Pancreas (tissue), 10 donors: ENCODE measurements around the gene PRDM13. TPM values are rescaled to one million over a fixed set of nuclear protein-coding genes. Genes with fewer than 3 reads are reported as not detected.
"Not testable (repeated sequence)": the region's sequence is repeated elsewhere in the genome, so short reads cannot be mapped to it uniquely, and the experiment has no call there.

Source experiments
- ATAC-seq, 4 donors: fragments of 200-7000 bp; cut with Tn5 transposase; one replicate each; pipeline versions ENCODE4 v1.8.0 to v1.9.1; 2020; ENCODE audit warnings: mild to moderate bottlenecking in 4 of 4, moderate library complexity in 4 of 4
- DNase-seq, 6 donors: peaks; one replicate each; pipeline ENCODE4 v3.0.0-alpha.2; 2020
- FAIRE-seq: peaks from 2 replicates; lab custom pipeline; 2012; peaks lifted over from hg19 to GRCh38; lab: Jason Lieb, UNC
- H3K27ac ChIP-seq, 4 donors: fragments of 200-600 bp; sonication (generic); 1 replicate in 3 of 4; 2 replicates in 1 of 4; pipeline versions ENCODE4 v1.5.0 to v1.8.0; 2020
- H3K27me3 ChIP-seq, 4 donors: fragments of 200-600 bp; one replicate each; pipeline ENCODE4 v1.8.0; 2021
- H3K36me3 ChIP-seq, 3 donors: fragments of 200-600 bp; sonication (generic) in 1 of 3; one replicate each; pipeline versions ENCODE4 v1.5.0 to v1.8.0; 2020 to 2021
- H3K4me1 ChIP-seq, 3 donors: fragments of 200-600 bp; one replicate each; pipeline ENCODE4 v1.8.0; 2021
- H3K4me3 ChIP-seq, 4 donors: fragments of 200-600 bp; sonication (generic) in 2 of 4; one replicate each; pipeline versions ENCODE4 v1.5.0 to v1.8.0; 2020 to 2021
- H3K9me3 ChIP-seq, 4 donors: fragments of 200-600 bp; one replicate each; pipeline ENCODE4 v1.8.0; 2021
- CTCF ChIP-seq, 4 donors: fragments of 200-600 bp; sonication (generic) in 3 of 4; IDR thresholded peaks; one replicate each; pipeline versions ENCODE4 v1.5.0 to v1.8.0; 2021; ENCODE audit warnings: antibody characterized with exemption in 4 of 4
- WGBS, 2 donors: extraction: QIAGEN DNeasy Blood & Tissue Kit; methylation state at CpG; one replicate each; pipeline ENCODE4 v1.1.7; 2013; 5-methylcytosine and 5-hydroxymethylcytosine counted together
- intact Hi-C, 3 donors: fragments of 100-400 bp; cut with DNase I; formaldehyde crosslinking; loops; one replicate each; pipeline versions ENCODE4 v1.11.1 to v1.14.2; 2022
- polyA plus RNA-seq, 2 donors: library from polyadenylated mRNA; stranded (reverse); fragments of 200-250 nt; gene quantifications; one replicate each; pipeline ENCODE4 v1.2.3, GENCODE V29; 2013
- total RNA-seq, 6 donors: library from RNA; stranded (reverse); fragmentation: NEBNext Ultra II Directional in 4 of 6; extraction: Animal tissue kit (Norgen Biotek cat#: 25700) in 4 of 6; gene quantifications; one replicate each; pipeline versions ENCODE4 v1.2.1 to v1.2.4, GENCODE V29; 2021 to 2023
- donor health status: healthy with polysubstance abuse.
- donor health status: DM: no; HTN: no; CAD: no; lungs with moderate emphysema.
- donor health status: DM: no; HTN: no; CAD: no.
- donor health status: control.
- donor health status: control.
- donor health status: Bipolar disorder and iron deficiency.
- donor health status: DM: yes; HTN: yes; CAD: no.
- donor health status: DM: no; HTN: no; CAD: no.
- donor health status: DM: no; HTN: no; CAD: no.
- donor health status: DM: yes; HTN: yes; CAD: no.

PRDM13 gene
- total and polyA plus RNA-seq, 8 donors, result 0.03 TPM; not detected in 7

GRCh38 chr6:99619409-99619762, 12.8 kb downstream of the PRDM13 start:
- Histone ChIP-seq H3K9me3 (no peaks in the 10 kb centered on the region), H3K36me3 (no peaks in the 10 kb centered on the region), H3K4me3 (no peak overlapping the region), H3K27me3 (peaks cover 7 to 55% (median 27%) of the 10 kb centered on the region in 4 donors), H3K27ac (no peak overlapping the region), H3K4me1 (peaks cover 0 to 2% (median under 1%) of the 10 kb centered on the region in 3 donors)
- FAIRE-seq (no peak), ATAC-seq (no peak), DNase-seq (no peak)
- TF ChIP-seq CTCF (IDR thresholded peaks at IDR 0.05), result no peak
- intact Hi-C loops, result no loop called here
- WGBS, 2 donors, result 17 to 21% methylated on average over 5 of the region's 5 CpGs

- DNase-seq, H3K9me3 ChIP-seq, FAIRE-seq, H3K36me3 ChIP-seq, ATAC-seq, H3K27ac ChIP-seq, H3K4me3 ChIP-seq, H3K4me1 ChIP-seq, intact Hi-C loops: not testable (repeated sequence)
- WGBS, 2 donors, result 88 to 98% methylated on average over 2 of the region's 2 CpGs
- peaks cover 4 to 29% (median 17%) of the 10 kb centered on the region in 4 donors for H3K27me3 ChIP-seq
Observed at GRCh38 chr6:99622044-99622443, 15.4 kb downstream of the PRDM13 start.

GRCh38 chr6:99629293-99629692, 22.7 kb downstream of the PRDM13 start:
- Histone ChIP-seq H3K4me1 (no peaks in the 10 kb centered on the region), H3K9me3 (no peaks in the 10 kb centered on the region), H3K27ac (no peak overlapping the region), H3K36me3 (no peaks in the 10 kb centered on the region), H3K27me3 (peaks cover 0 to 6% (median 0%) of the 10 kb centered on the region in 4 donors), H3K4me3 (no peak overlapping the region)
- 78 to 80% methylated on average over 3 of the region's 3 CpGs for WGBS, 2 donors
- no peak for TF ChIP-seq CTCF (IDR thresholded peaks at IDR 0.05)
- no peak for FAIRE-seq
- DNase-seq, result no peak
- intact Hi-C loops, result no loop called here
- no peak for ATAC-seq

GRCh38 chr6:99637629-99638028, 31.0 kb downstream of the PRDM13 start:
- ATAC-seq (no peak), DNase-seq (no peak), FAIRE-seq (no peak)
- H3K27ac ChIP-seq, result no peak overlapping the region
- 22 to 48% methylated on average over 1 of the region's 1 CpG for WGBS, 2 donors
- TF ChIP-seq CTCF (IDR thresholded peaks at IDR 0.05), result no peak
- intact Hi-C loops, result no loop called here
- no peak overlapping the region for H3K4me3 ChIP-seq
- H3K36me3 ChIP-seq, result no peaks in the 10 kb centered on the region
- peaks cover 0 to 6% (median 0%) of the 10 kb centered on the region in 4 donors for H3K27me3 ChIP-seq
- no peaks in the 10 kb centered on the region for H3K4me1 ChIP-seq
- no peaks in the 10 kb centered on the region for H3K9me3 ChIP-seq

- H3K36me3 ChIP-seq, H3K9me3 ChIP-seq, H3K4me3 ChIP-seq, ATAC-seq, FAIRE-seq, H3K27me3 ChIP-seq, intact Hi-C loops, H3K4me1 ChIP-seq, H3K27ac ChIP-seq, DNase-seq: not testable (repeated sequence)
- WGBS, 2 donors, result 79 to 85% methylated on average over 1 of the region's 1 CpG
Observed at GRCh38 chr6:99638358-99638757, 31.7 kb downstream of the PRDM13 start.

- TF ChIP-seq CTCF (IDR thresholded peaks at IDR 0.05), result no peak
- H3K4me3 ChIP-seq, result no peak overlapping the region
- WGBS, 2 donors, result 25 to 33% methylated on average over 2 of the region's 2 CpGs
Observed at GRCh38 chr6:99641270-99641669, 34.6 kb downstream of the PRDM13 start.

More at GRCh38 chr6:99641270-99641669, 34.6 kb downstream of the PRDM13 start:
- FAIRE-seq, result no peak
- Histone ChIP-seq H3K9me3 (no peaks in the 10 kb centered on the region), H3K27me3 (no peaks in the 10 kb centered on the region), H3K4me1 (no peaks in the 10 kb centered on the region), H3K27ac (no peak overlapping the region), H3K36me3 (no peaks in the 10 kb centered on the region)
- DNase-seq, result no peak
- intact Hi-C loops, result no loop called here
- no peak for ATAC-seq
